Measurements from ENCODE around the gene KIF18B. TPM values are rescaled to one million over a fixed set of nuclear protein-coding genes. Genes with fewer than 3 reads are reported as not detected.
A peak's percentile ranks its signal among the peaks of the same experiment; 100 is the strongest.

The KIF18B gene
- total RNA-seq, 1 donor: 10.8 TPM

DNA sequence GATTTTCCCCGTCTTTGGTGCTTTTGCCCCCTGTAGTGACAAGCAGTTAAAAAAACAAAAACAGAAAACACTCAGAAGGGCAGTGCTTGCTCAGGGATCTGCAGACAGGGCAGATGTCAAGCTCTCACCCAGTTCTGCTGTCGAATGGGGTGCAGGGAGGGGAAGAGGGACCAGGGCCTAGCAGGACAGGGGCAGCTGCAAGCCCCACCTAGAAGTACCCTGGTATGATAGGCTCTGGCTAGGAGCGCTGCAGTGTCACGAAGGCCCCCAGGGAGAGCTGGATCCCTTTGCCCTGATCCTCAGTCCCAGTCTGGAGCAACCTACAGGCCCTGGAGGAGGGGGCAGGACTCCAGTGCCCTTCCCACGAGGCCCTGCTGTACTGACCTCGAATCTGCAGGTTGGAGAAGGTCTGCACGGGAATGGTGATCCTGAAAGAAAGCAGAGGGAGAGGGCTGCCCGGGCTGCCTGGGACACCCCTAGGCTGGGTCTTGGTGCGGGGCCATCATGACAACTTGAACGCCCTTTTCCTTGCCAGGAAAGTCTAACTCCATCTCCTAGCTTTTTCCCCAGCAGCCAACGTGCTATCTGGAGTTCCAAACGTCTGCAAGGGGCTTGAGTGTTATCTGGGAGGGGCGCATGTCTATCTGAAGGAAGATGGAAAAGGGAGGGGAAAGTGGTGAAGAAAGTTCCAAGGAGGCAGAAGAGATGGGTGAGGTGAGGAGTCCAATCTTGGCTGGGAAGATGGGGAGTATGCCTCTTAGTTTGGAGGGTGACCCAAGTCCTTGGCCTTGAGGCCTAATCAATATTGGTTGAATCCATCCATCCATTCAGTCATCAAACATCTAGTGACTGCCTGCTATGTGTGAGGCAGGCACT lies 37.1 kb downstream of the KIF18B start:
- TF ChIP-seq, protein P1, sequence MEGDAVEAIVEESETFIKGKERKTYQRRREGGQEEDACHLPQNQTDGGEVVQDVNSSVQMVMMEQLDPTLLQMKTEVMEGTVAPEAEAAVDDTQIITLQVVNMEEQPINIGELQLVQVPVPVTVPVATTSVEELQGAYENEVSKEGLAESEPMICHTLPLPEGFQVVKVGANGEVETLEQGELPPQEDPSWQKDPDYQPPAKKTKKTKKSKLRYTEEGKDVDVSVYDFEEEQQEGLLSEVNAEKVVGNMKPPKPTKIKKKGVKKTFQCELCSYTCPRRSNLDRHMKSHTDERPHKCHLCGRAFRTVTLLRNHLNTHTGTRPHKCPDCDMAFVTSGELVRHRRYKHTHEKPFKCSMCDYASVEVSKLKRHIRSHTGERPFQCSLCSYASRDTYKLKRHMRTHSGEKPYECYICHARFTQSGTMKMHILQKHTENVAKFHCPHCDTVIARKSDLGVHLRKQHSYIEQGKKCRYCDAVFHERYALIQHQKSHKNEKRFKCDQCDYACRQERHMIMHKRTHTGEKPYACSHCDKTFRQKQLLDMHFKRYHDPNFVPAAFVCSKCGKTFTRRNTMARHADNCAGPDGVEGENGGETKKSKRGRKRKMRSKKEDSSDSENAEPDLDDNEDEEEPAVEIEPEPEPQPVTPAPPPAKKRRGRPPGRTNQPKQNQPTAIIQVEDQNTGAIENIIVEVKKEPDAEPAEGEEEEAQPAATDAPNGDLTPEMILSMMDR (IDR thresholded peaks at IDR 0.05; ENCODE audit: insufficient read depth, low read length): no peak
- no peak overlapping the region for H3K4me3 ChIP-seq (ENCODE audit: low read depth, low read length)
- no peak for DNase-seq (ENCODE audit: low read depth)

DNA sequence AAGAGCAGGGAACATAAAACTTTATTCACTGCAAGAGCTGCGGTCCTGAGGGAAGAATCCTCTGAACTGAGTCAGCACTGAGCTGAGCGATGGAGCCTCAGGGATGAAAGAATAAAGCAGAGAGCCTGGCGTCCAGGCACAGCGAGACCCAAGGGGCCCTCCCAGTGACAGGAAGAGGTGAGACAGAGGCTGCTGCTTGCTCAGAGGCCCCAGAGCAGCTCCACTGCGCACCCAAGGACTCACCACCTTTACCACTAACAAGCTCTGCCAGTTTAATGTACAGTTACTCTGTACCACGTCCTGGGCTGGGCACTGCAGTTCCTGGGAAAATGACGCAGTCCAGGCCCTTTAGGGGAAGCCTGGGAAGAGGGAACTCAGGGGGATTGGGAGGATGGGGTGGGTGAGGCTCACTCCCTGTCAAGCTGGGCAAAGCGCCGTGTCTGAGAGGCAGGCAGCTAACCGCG lies 37.9 kb downstream of the KIF18B start:
- H3K4me3 ChIP-seq (ENCODE audit: low read depth, low read length): no peak overlapping the region
- DNase-seq (ENCODE audit: low read depth): peak; percentile 51
- TF ChIP-seq, protein P1 (IDR thresholded peaks at IDR 0.05; ENCODE audit: insufficient read depth, low read length): no peak

DNA sequence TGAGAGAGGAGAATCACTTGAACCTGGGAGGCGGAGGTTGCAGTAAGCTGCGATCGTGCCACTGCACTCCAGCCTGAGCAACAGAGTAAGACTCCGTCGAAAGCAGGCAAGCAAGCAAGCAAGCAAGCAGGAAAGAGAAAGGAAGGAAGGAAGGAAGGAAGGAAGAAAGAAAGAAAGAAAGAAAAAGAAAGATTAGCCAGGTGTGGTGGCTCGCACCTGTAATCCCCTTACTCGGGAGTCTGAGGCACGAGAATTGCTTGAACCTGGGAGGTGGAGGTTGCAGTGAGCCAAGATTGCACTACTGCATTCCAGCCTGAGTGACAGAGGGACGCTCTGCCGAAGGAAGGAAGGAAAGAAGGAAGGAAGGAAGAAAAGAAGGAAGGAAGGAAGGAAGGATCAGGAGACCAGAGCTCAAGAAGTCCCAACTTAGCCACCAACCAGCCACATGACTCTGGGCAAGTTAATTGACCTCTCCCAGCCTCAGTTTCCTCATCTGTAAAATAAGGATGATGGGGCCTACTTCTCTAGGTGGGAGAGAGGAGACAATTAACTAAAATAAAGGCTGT lies 38.7 kb downstream of the KIF18B start:
- TF ChIP-seq, protein P1 (IDR thresholded peaks at IDR 0.05; ENCODE audit: insufficient read depth, low read length): no peak
- no peak for DNase-seq (ENCODE audit: low read depth)
- H3K4me3 ChIP-seq (ENCODE audit: low read depth, low read length): no peak overlapping the region

DNA sequence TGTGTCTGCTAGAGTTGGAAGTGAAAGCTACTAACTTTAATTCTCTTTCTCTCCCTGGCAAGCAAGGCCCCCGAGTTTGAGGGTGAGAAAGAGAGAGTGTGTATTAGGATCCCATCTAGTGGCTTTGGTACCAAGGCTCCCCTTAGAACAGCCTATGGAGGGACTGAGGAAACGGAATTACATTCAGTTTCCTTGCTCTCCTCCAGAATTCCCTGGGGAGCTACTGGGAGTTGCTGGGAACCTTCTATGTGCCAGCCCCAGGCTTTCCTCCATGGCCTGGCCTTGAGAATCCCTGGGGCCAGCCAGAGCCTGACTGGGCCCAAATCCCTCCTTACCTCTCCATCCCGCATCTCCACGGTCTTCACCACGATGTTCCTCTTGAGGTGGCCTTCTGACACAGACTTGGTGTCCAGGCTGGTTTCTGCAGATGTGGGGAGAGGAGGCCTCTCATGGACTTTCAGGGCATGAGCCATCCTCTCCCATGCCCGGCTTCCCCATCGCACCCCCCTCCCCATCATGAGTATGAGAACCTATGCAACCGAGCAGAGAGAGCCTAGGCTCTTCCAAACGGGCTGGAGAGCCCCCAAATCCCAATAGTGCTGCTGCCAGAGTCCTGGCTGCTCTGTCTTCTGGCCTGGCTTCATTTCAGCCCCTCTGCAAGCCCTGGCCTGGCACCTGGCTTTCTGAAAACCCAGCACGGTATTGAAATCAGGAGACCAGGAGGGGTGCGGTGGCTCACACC lies 39.7 kb downstream of the KIF18B start:
- H3K4me3 ChIP-seq (ENCODE audit: low read depth, low read length): no peak overlapping the region
- TF ChIP-seq, protein P1 (IDR thresholded peaks at IDR 0.05; ENCODE audit: insufficient read depth, low read length): no peak
- peak; percentile 20 for DNase-seq (ENCODE audit: low read depth)

DNA sequence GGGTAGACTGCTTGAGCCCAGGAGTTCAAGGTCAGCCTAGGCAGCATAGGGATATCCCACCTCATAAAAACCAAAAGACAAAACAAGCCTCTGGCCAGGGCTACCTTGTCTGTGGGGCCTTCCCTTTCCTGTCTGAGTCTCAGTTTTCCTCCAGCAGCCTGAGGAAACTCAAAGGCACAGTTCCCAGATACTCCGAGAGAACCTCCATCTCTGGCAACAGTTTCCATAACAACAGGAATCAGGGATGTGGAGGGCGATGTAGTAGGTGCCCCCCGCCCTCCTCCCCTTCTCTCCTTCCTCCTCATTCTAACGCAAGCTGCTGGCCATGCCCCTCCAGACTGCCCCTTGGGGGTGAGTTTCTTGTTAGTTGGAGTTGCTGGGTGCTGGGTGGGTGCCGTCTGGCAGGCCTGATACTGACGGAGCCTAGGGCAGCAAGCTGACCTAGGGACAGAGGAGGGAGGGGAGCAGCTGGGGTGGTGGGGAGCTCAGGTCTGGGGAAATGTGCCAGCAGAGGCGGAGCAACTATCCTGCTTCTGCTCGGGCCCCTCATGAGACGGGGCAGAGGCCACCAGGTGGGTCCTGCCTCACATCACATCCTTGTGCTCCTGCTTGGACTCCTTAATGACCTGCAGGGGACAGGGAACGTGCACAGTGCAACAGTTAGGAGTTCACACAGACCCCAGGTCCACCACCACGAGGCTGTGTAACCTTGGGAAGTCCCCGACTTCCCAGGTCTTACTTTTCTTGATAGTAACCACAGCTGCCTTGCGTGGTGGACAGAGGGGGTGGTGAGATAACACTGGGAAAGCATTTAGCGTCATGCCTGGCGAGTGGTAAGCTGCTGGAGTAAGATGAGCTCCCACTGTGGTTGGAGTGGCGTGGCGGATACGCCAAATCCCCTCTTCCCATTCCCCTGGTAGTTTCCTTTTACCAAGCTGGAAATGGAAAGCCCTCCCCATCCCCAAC lies 40.5 kb downstream of the KIF18B start:
- H3K4me3 ChIP-seq (ENCODE audit: low read depth, low read length): no peak overlapping the region
- TF ChIP-seq, protein P1 (IDR thresholded peaks at IDR 0.05; ENCODE audit: insufficient read depth, low read length): no peak
- peak; percentile 15 for DNase-seq (ENCODE audit: low read depth)
